Gastroesophageal sphincter (tissue), 3 donors: ENCODE results near the gene UHRF1.

ENCODE experiments used
- CTCF ChIP-seq, 4 experiments: fragments of 200-600 bp in 2 of 4; fragments of 450-650 bp in 2 of 4; sonication (generic) in 1 of 4; IDR thresholded peaks; one replicate each; pipeline ENCODE4 v1.5.1; 2017 to 2019; ENCODE audit warnings: antibody characterized with exemption in 4 of 4, mild to moderate bottlenecking in 2 of 4, moderate library complexity in 2 of 4
- EP300 ChIP-seq: sonication (generic); formaldehyde crosslinking; IDR thresholded peaks from one replicate; pipeline ENCODE4 v1.6.1; 2017; ENCODE audit warnings: antibody characterized with exemption, mild to moderate bottlenecking
- POLR2A ChIP-seq, 2 donors: fragments of 450-650 bp; IDR thresholded peaks; one replicate each; pipeline ENCODE4 v1.6.1; 2017; ENCODE audit warnings: antibody characterized with exemption in 2 of 2, mild to moderate bottlenecking in 2 of 2, moderate library complexity in 1 of 2
- POLR2AphosphoS5 ChIP-seq: sonication (generic); formaldehyde crosslinking; IDR thresholded peaks from one replicate; pipeline ENCODE4 v1.6.1; 2017; ENCODE audit warnings: antibody characterized with exemption

GRCh38 chr19:4910594-4911281 is 1.4 kb downstream of the UHRF1 start:
- no peak for TF ChIP-seq CTCF (IDR thresholded peaks at IDR 0.05)
- no peak for TF ChIP-seq POLR2AphosphoS5
- TF ChIP-seq POLR2A (IDR thresholded peaks at IDR 0.05), result no peak
- no peak for TF ChIP-seq EP300
